Measurements from ENCODE around the gene ARHGAP24. TPM values are rescaled to one million over a fixed set of nuclear protein-coding genes. Genes with fewer than 3 reads are reported as not detected.

ARHGAP24 gene
- total and polyA plus RNA-seq, 2 donors (not counting 3 experiments of a cell fraction or from before 2014, with no cell fraction given) = 52.1 to 79.4 TPM

- H3K27ac ChIP-seq (ENCODE audit: insufficient read depth, low read depth, low read length) = peak overlapping the region; percentile 45
- FAIRE-seq = peak; percentile 56
- no peaks in the 10 kb centered on the region for H3K36me3 ChIP-seq (ENCODE audit: control insufficient read depth in 2 of 2, extremely low read depth in 1 of 2, insufficient read depth in 2 of 2, low read length in 2 of 2)
- H3K4me2 ChIP-seq (ENCODE audit: insufficient read depth, low read length) = peak overlapping the region; percentile 25
- dilution Hi-C loops (cut with MboI; ENCODE audit: extremely low pct_ligation_motif_present, low sequenced_read_pairs) (no loop called here), intact Hi-C loops (cut with micrococcal nuclease) (no loop called here)
- ChIA-PET CTCF (interaction anchor here (1.2 to 2.4 kb wide), 5 partner anchors 17 to 100 kb away, joined by 3 to 6 read pairs (median 5); no protein-coding TSS in a partner anchor), POLR2A (no interaction called here)
- DNase-seq (ENCODE audit: low read depth, low spot score) = peak; percentile 59
- no TSS peak for BruUV-seq (replicated peaks)
- TF ChIP-seq MAX (IDR thresholded peaks at IDR 0.05; ENCODE audit: insufficient read depth, insufficient read length) (no peak), EZH2 (IDR thresholded peaks at IDR 0.05; ENCODE audit: borderline replicate concordance, low read depth, low read length, severe bottlenecking) (no peak), GATA2 (IDR thresholded peaks at IDR 0.05; ENCODE audit: insufficient read depth, insufficient read length, low read depth, low read length) (no peak)
- H3K9me1 ChIP-seq (replicated peaks; ENCODE audit: control insufficient read depth, extremely low read depth, insufficient read depth, low read length) = no peaks in the 10 kb centered on the region
- H4K20me1 ChIP-seq (replicated peaks; ENCODE audit: control insufficient read depth, extremely low read depth, insufficient read depth, low read length) = peaks cover 8% of the 10 kb centered on the region
- no peak overlapping the region for H2AFZ ChIP-seq (ENCODE audit: low read depth, low read length)
- no peaks in the 10 kb centered on the region for H3K9me3 ChIP-seq (replicated peaks; ENCODE audit: control insufficient read depth, insufficient read depth, low read length)
- H3K4me3 ChIP-seq (replicated peaks in 1 of 3; ENCODE audit: insufficient read depth in 1 of 3, low read depth in 1 of 3, low read length in 3 of 3) = no peak overlapping the region
- H3K27me3 ChIP-seq (ENCODE audit: control insufficient read depth in 2 of 2, insufficient read depth in 2 of 2, low read length in 2 of 2) = no peaks in the 10 kb centered on the region
- no peak overlapping the region for H3K9ac ChIP-seq (replicated peaks; ENCODE audit: extremely low read depth, insufficient read depth, low read length)
- H3K4me1 ChIP-seq (ENCODE audit: control insufficient read depth, extremely low read depth, insufficient read depth, low read length) = peaks cover 26% of the 10 kb centered on the region
- peaks cover 94% of the 10 kb centered on the region for H3K79me2 ChIP-seq (ENCODE audit: control insufficient read depth, insufficient read depth, low read length)
These were observed 394.2 kb downstream of the ARHGAP24 start for GRCh38 chr4:85869181-85869580.

GRCh38 chr4:85870298-85871083 lies 395.5 kb downstream of the ARHGAP24 start:
- no peak for DNase-seq (ENCODE audit: low read depth, low spot score)
- TF ChIP-seq EZH2 (IDR thresholded peaks at IDR 0.05; ENCODE audit: borderline replicate concordance, low read depth, low read length, severe bottlenecking) (no peak), POLR2A (IDR thresholded peaks at IDR 0.05; ENCODE audit: low read depth, low read length) (no peak), JUN (IDR thresholded peaks at IDR 0.05; ENCODE audit: borderline replicate concordance, insufficient read depth, insufficient read length, low read depth) (no peak), MYC (IDR thresholded peaks at IDR 0.05; ENCODE audit: low read depth, low read length) (no peak), POLR2AphosphoS5 (IDR thresholded peaks at IDR 0.05; ENCODE audit: insufficient read depth, low read depth, low read length) (no peak), CTCF (IDR thresholded peaks at IDR 0.05; ENCODE audit: extremely low read depth in 1 of 2, insufficient read depth in 1 of 2, low read depth in 1 of 2, low read length in 2 of 2) (no peak), GATA2 (IDR thresholded peaks at IDR 0.05; ENCODE audit: insufficient read depth, insufficient read length, low read depth, low read length) (no peak), MAX (IDR thresholded peaks at IDR 0.05; ENCODE audit: insufficient read depth, insufficient read length) (no peak), FOS (IDR thresholded peaks at IDR 0.05; ENCODE audit: borderline replicate concordance, insufficient read depth, low read length) (no peak)
- Histone ChIP-seq H3K36me3 (ENCODE audit: control insufficient read depth in 2 of 2, extremely low read depth in 1 of 2, insufficient read depth in 2 of 2, low read length in 2 of 2) (no peaks in the 10 kb centered on the region), H3K27me3 (ENCODE audit: control insufficient read depth in 2 of 2, insufficient read depth in 2 of 2, low read length in 2 of 2) (no peaks in the 10 kb centered on the region), H3K4me3 (replicated peaks in 1 of 3; ENCODE audit: insufficient read depth in 1 of 3, low read depth in 1 of 3, low read length in 3 of 3) (no peak overlapping the region), H3K27ac (ENCODE audit: insufficient read depth, low read depth, low read length) (no peak overlapping the region), H3K4me2 (ENCODE audit: insufficient read depth, low read length) (no peak overlapping the region), H2AFZ (ENCODE audit: low read depth, low read length) (no peak overlapping the region), H3K9me1 (replicated peaks; ENCODE audit: control insufficient read depth, extremely low read depth, insufficient read depth, low read length) (no peaks in the 10 kb centered on the region), H3K79me2 (ENCODE audit: control insufficient read depth, insufficient read depth, low read length) (peaks cover 87% of the 10 kb centered on the region), H3K9me3 (replicated peaks; ENCODE audit: control insufficient read depth, insufficient read depth, low read length) (no peaks in the 10 kb centered on the region), H3K4me1 (ENCODE audit: control insufficient read depth, extremely low read depth, insufficient read depth, low read length) (peaks cover 23% of the 10 kb centered on the region), H3K9ac (replicated peaks; ENCODE audit: extremely low read depth, insufficient read depth, low read length) (no peak overlapping the region), H4K20me1 (replicated peaks; ENCODE audit: control insufficient read depth, extremely low read depth, insufficient read depth, low read length) (peaks cover 8% of the 10 kb centered on the region)
- POLR2A ChIA-PET = no interaction called here
- dilution Hi-C loops (cut with MboI; ENCODE audit: extremely low pct_ligation_motif_present, low sequenced_read_pairs) (no loop called here), intact Hi-C loops (cut with micrococcal nuclease) (no loop called here)
- BruUV-seq (replicated peaks) = no TSS peak
- FAIRE-seq = no peak
- CTCF ChIA-PET = interaction anchor here (0.8 to 2.4 kb wide), 7 partner anchors 11 to 99 kb away, joined by 3 to 6 read pairs (median 3); no protein-coding TSS in a partner anchor

Measured in endothelial cell of umbilical vein (primary cell).